ENCODE measurements around the gene SEMA3B. TPM values are rescaled to one million over a fixed set of nuclear protein-coding genes. Genes with fewer than 3 reads are reported as not detected.

The SEMA3B gene
- total RNA-seq, 1 experiment from 2014 or later: 6.4 TPM

DNA sequence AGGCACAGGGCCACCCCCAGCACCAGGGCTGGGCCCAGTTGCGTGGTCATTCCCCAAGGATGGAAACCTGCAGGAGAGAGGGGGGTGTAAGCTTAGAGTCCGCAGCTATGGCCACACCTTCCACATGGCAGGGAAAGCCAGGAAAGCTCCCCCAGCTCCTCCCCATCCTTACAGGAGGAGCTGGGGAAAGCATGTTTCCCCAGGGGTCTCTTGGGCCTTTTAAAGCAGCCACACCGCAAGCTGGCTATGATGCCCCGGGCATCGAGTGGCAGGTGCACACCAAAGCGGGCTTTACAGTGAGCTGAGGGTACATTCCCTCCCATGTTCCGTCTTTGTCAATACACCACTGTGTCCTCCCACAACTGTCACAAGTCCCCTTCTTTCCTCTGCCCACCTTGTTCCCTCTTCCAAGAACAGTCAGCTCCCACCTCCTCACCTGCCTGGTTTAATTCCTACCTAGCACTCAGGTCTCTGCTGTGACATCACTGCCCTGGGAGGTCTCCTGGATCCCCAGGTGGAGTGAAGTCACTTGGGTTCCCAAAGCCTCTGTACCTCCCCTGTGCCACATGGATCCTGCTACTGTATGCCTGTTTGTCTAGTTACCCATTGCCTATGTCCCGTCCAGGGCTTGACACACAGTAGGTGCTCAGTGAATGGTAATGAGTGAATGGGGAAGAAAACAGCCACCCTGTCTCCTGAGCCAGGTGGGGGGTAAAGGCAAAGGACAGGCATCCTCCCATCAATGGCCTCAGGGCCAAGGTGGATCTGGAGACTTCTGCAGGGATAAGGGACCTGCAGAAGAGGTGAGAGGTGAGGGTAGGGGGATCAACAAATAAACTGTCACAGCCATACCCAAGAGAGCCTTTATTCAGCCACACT, 26.8 kb downstream of the SEMA3B start:
- H2AFZ ChIP-seq (ENCODE audit: low read length): no peak overlapping the region
- H4K5ac ChIP-seq (ENCODE audit: insufficient read length, low read depth, low read length): no peak overlapping the region
- no peak overlapping the region for H3K27ac ChIP-seq (ENCODE audit: insufficient read length, low read depth, low read length)
- H3T11ph ChIP-seq (ENCODE audit: low read length): no peak overlapping the region
- DNase-seq: no peak
- Mint-ChIP-seq H3K27ac (no peak overlapping the region), H3K4me3 (no peak overlapping the region), H3K9me3 (no peaks in the 10 kb centered on the region; a peak in 1 of 5 replicates), H3K4me1 (peaks cover 25 to 27% of the 10 kb centered on the region in 2 experiments), H3K27me3 (ENCODE audit: low read depth) (no peaks in the 10 kb centered on the region), H3K36me3 (ENCODE audit: insufficient read depth in 1 of 3, low read depth in 3 of 3) (peaks cover 7 to 12% (median 7%) of the 10 kb centered on the region in 3 experiments; a peak in 4 of 7 replicates)
- H3K23me2 ChIP-seq (ENCODE audit: insufficient read length, low read depth, low read length, poor library complexity, severe bottlenecking): peaks cover 11% of the 10 kb centered on the region
- no peak overlapping the region for H2BK20ac ChIP-seq (ENCODE audit: low read depth, low read length, poor library complexity, severe bottlenecking)
- no CpG with 5 or more reads among the region's 8 CpGs for WGBS (ENCODE audit: extremely low coverage, insufficient read length, low lambda C conversion rate)
- H4K91ac ChIP-seq (ENCODE audit: insufficient read length, low read depth, low read length): no peak overlapping the region
- no peak overlapping the region for H3K4me2 ChIP-seq (ENCODE audit: insufficient read depth, insufficient read length, low read length)
- no peak overlapping the region for H2BK5ac ChIP-seq (ENCODE audit: insufficient read length, low read length)
- H3K9me3 ChIP-seq (ENCODE audit: control insufficient read depth, low read depth, low read length): no peaks in the 10 kb centered on the region
- H3K23ac ChIP-seq (ENCODE audit: insufficient read length, low read depth, low read length): no peak overlapping the region
- H2BK12ac ChIP-seq (ENCODE audit: insufficient read length, low read depth, low read length): no peak overlapping the region
- no peak overlapping the region for H3K56ac ChIP-seq (ENCODE audit: insufficient read length, low read depth, low read length)
- H4K8ac ChIP-seq (replicated peaks; ENCODE audit: insufficient read length, low read depth, low read length): no peak overlapping the region
- H3K27me3 ChIP-seq (ENCODE audit: insufficient read depth, low read length): no peaks in the 10 kb centered on the region
- no peak overlapping the region for H3K14ac ChIP-seq (ENCODE audit: insufficient read depth, low read length)
- H2BK120ac ChIP-seq (ENCODE audit: low read depth, low read length, poor library complexity, severe bottlenecking): no peak overlapping the region
- H3K79me1 ChIP-seq (ENCODE audit: insufficient read depth, low read depth, low read length, poor library complexity, severe bottlenecking): no peaks in the 10 kb centered on the region
- H4K20me1 ChIP-seq (ENCODE audit: control insufficient read depth, insufficient read depth, insufficient read length): no peaks in the 10 kb centered on the region
- no peak overlapping the region for H3K4ac ChIP-seq (ENCODE audit: low read depth, low read length)
- no peak overlapping the region for H3K9ac ChIP-seq (ENCODE audit: extremely low read depth, insufficient read length, low read length)
- no peak overlapping the region for H2BK15ac ChIP-seq (ENCODE audit: low read depth, low read length)
- H2AK5ac ChIP-seq (ENCODE audit: insufficient read length, low read length): no peak overlapping the region
- no peak overlapping the region for H3K18ac ChIP-seq (ENCODE audit: insufficient read length, low read depth, low read length)
- TF ChIP-seq, protein P1, sequence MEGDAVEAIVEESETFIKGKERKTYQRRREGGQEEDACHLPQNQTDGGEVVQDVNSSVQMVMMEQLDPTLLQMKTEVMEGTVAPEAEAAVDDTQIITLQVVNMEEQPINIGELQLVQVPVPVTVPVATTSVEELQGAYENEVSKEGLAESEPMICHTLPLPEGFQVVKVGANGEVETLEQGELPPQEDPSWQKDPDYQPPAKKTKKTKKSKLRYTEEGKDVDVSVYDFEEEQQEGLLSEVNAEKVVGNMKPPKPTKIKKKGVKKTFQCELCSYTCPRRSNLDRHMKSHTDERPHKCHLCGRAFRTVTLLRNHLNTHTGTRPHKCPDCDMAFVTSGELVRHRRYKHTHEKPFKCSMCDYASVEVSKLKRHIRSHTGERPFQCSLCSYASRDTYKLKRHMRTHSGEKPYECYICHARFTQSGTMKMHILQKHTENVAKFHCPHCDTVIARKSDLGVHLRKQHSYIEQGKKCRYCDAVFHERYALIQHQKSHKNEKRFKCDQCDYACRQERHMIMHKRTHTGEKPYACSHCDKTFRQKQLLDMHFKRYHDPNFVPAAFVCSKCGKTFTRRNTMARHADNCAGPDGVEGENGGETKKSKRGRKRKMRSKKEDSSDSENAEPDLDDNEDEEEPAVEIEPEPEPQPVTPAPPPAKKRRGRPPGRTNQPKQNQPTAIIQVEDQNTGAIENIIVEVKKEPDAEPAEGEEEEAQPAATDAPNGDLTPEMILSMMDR (conservative IDR thresholded peaks at IDR 0.05): no peak
- peaks cover 3% of the 10 kb centered on the region; the same call in 1 of the 2 replicates for H3K79me2 ChIP-seq (ENCODE audit: insufficient read depth, low read length)
- H3K4me1 ChIP-seq (ENCODE audit: insufficient read depth, low read length): no peaks in the 10 kb centered on the region
